Lower lobe of right lung (tissue), 2 donors: ENCODE results near the gene CFAP251. TPM values are rescaled to one million over a fixed set of nuclear protein-coding genes. Genes with fewer than 3 reads are reported as not detected.

ENCODE experiments used
- ATAC-seq, 2 donors: fragments of 200-7000 bp; cut with Tn5 transposase; one replicate each; pipeline ENCODE4 v1.9.1; 2020 to 2022; ENCODE audit warnings: mild to moderate bottlenecking in 2 of 2, moderate library complexity in 2 of 2
- DNase-seq: peaks from one replicate; pipeline ENCODE4 v3.0.0-alpha.2; 2020
- H3K27ac ChIP-seq: fragments of 200-600 bp; one replicate; pipeline ENCODE4 v1.8.0; 2022
- H3K27me3 ChIP-seq: fragments of 200-600 bp; one replicate; pipeline ENCODE4 v1.8.0; 2022; ENCODE audit warnings: low read depth
- H3K36me3 ChIP-seq: fragments of 200-600 bp; one replicate; pipeline ENCODE4 v1.8.0; 2022; ENCODE audit warnings: mild to moderate bottlenecking
- H3K4me1 ChIP-seq: fragments of 200-600 bp; one replicate; pipeline ENCODE4 v1.8.0; 2022
- H3K4me3 ChIP-seq: fragments of 200-600 bp; one replicate; pipeline ENCODE4 v1.8.0; 2022; ENCODE audit warnings: mild to moderate bottlenecking
- H3K9me3 ChIP-seq: fragments of 200-600 bp; one replicate; pipeline ENCODE4 v1.8.0; 2022
- CTCF ChIP-seq: fragments of 200-600 bp; IDR thresholded peaks from one replicate; pipeline ENCODE4 v1.8.0; 2022; ENCODE audit warnings: antibody characterized with exemption, mild to moderate bottlenecking
- intact Hi-C: fragments of 100-400 bp; cut with DNase I; formaldehyde crosslinking; loops from one replicate; pipeline ENCODE4 v1.11.0; 2022
- total RNA-seq: library from RNA; stranded (reverse); fragmentation: NEBNext Ultra II Directional; extraction: Animal tissue kit (Norgen Biotek cat#: 25700); gene quantifications from one replicate; pipeline ENCODE4 v1.2.1, GENCODE V29; 2021
- donor health status: DM: no; HTN: yes; CAD: no; lungs with severe emphysema.

The CFAP251 gene
- total RNA-seq, 1 donor from 2014 or later: 8.2 TPM

- DNase-seq (no peak), ATAC-seq (no peak)
- no peak for TF ChIP-seq CTCF
- Histone ChIP-seq H3K4me1 (peaks cover 7% of the 10 kb centered on the region), H3K36me3 (no peaks in the 10 kb centered on the region), H3K9me3 (no peaks in the 10 kb centered on the region), H3K27me3 (peaks cover 3% of the 10 kb centered on the region), H3K27ac (no peak overlapping the region), H3K4me3 (no peak overlapping the region)
- intact Hi-C loops: no loop called here
Observed at GRCh38 chr12:121960541-121960940, 42.1 kb downstream of the CFAP251 start.

GRCh38 chr12:121961195-121961879 lies 42.9 kb downstream of the CFAP251 start:
- Histone ChIP-seq H3K9me3 (no peaks in the 10 kb centered on the region), H3K4me3 (no peak overlapping the region), H3K27me3 (peaks cover 3% of the 10 kb centered on the region), H3K27ac (no peak overlapping the region), H3K36me3 (no peaks in the 10 kb centered on the region), H3K4me1 (peaks cover 7% of the 10 kb centered on the region)
- no peak for TF ChIP-seq CTCF
- intact Hi-C loops: no loop called here
- DNase-seq (no peak), ATAC-seq (no peak)

- H3K27me3 ChIP-seq: no peaks in the 10 kb centered on the region
- intact Hi-C loops: no loop called here
- H3K9me3 ChIP-seq: no peaks in the 10 kb centered on the region
- ATAC-seq (no peak), DNase-seq (no peak)
- H3K27ac ChIP-seq: no peak overlapping the region
- H3K4me1 ChIP-seq: peaks cover 7% of the 10 kb centered on the region
- no peaks in the 10 kb centered on the region for H3K36me3 ChIP-seq
- H3K4me3 ChIP-seq: no peak overlapping the region
- no peak for TF ChIP-seq CTCF
Observed at GRCh38 chr12:121963341-121964018, 45.1 kb downstream of the CFAP251 start.

- Histone ChIP-seq H3K4me1 (peaks cover 7% of the 10 kb centered on the region), H3K9me3 (no peaks in the 10 kb centered on the region), H3K4me3 (no peak overlapping the region), H3K27ac (no peak overlapping the region), H3K36me3 (no peaks in the 10 kb centered on the region), H3K27me3 (no peaks in the 10 kb centered on the region)
- ATAC-seq: no peak
- intact Hi-C loops: no loop called here
- no peak for TF ChIP-seq CTCF
- DNase-seq: no peak
Observed at GRCh38 chr12:121964813-121965643, 46.6 kb downstream of the CFAP251 start.

- no peak for DNase-seq
- no peak for TF ChIP-seq CTCF
- H3K36me3 ChIP-seq: no peaks in the 10 kb centered on the region
- peaks cover 7% of the 10 kb centered on the region for H3K4me1 ChIP-seq
- no peaks in the 10 kb centered on the region for H3K27me3 ChIP-seq
- no peak overlapping the region for H3K27ac ChIP-seq
- H3K4me3 ChIP-seq: no peak overlapping the region
- intact Hi-C loops: no loop called here
- no peaks in the 10 kb centered on the region for H3K9me3 ChIP-seq
- no peak for ATAC-seq
Observed at GRCh38 chr12:121966959-121967358, 48.6 kb downstream of the CFAP251 start.
